Activated CD4-positive, alpha-beta memory T cell treated with anti-CD3 and anti-CD28 coated beads, Interleukin-2, amount 10 ng/mL, durations not matched to agents 7 days and 5 days (primary cell): ENCODE results near the gene SLC35A3. TPM values are rescaled to one million over a fixed set of nuclear protein-coding genes. Genes with fewer than 3 reads are reported as not detected.

ENCODE experiments used
- CTCF ChIA-PET: fragments of 350-600 bp; sonication (Branson Sonifier 250); formaldehyde crosslinking; loops from one replicate; lab custom pipeline; 2021; ENCODE audit warnings: antibody characterized with exemption, inconsistent platforms; lab: Charles Lee
- POLR2A ChIA-PET: fragments of 350-600 bp; sonication (Branson Sonifier 250); formaldehyde crosslinking; loops from one replicate; lab custom pipeline; 2021; ENCODE audit warnings: antibody characterized with exemption; lab: Charles Lee
- DNase-seq: peaks from one replicate; pipeline ENCODE4 v3.0.0-alpha.2; 2020
- H3K27ac Mint-ChIP-seq: one replicate; pipeline ENCODE4 v1.8.0; 2021; ENCODE audit warnings: mild to moderate bottlenecking, mixed read lengths
- H3K27me3 Mint-ChIP-seq: one replicate; pipeline ENCODE4 v1.8.0; 2021; ENCODE audit warnings: mixed read lengths
- H3K36me3 Mint-ChIP-seq: one replicate; pipeline ENCODE4 v1.8.0; 2021; ENCODE audit warnings: low read depth, mixed read lengths
- H3K4me1 Mint-ChIP-seq: one replicate; pipeline ENCODE4 v1.8.0; 2021; ENCODE audit warnings: mixed read lengths
- H3K4me3 Mint-ChIP-seq: one replicate; pipeline ENCODE4 v1.8.0; 2021; ENCODE audit warnings: mild to moderate bottlenecking, mixed read lengths
- H3K9me3 Mint-ChIP-seq: one replicate; pipeline ENCODE4 v1.8.0; 2021; ENCODE audit warnings: mixed read lengths
- total RNA-seq, 2 experiments: library from RNA; stranded (reverse); gene quantifications; one replicate each; pipeline ENCODE4 v1.2.3, GENCODE V29; 2021

Gene SLC35A3
- total RNA-seq, 2 experiments from 2014 or later = 16.4 to 17.7 TPM

DNA sequence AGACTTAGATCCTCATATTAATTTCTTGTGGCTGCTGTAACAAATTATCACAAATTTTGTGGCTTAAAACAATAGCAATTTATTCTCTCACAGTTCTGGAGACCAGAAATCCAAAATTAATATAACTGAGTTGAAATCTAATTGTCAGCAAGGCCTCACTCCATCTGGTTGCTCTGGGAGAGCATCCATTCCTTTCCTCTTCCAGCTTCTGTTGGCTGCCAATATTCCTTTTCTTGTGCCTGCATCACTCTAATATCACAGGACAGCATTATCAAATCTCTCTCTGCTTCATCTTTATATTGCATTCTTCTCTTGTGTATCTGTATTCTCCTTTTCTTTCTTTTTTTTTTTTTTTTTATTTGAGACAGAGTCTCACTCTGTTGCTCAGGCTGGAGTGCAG, 9.3 kb downstream of the SLC35A3 start:
- Mint-ChIP-seq H3K4me1 (no peaks in the 10 kb centered on the region), H3K36me3 (peaks cover 12% of the 10 kb centered on the region), H3K9me3 (peaks cover 2% of the 10 kb centered on the region)

DNA sequence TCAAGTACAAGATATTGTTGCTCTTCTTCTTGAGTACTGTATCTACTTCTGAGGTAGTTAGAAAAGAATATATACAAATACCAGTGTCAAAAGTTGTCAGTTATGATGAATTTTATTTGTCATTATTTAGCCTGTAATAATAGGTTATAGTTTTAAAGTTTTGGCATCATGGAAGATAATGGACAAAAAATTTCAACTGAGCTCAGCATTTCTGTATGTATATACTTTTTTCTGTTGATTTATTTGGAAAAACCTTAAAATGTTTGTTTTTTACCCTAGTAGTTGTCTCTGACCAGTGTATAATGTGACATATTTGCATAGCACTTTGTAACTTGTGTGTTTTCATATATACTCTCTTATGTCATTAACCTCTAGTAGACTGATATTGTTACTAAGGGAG, 11.1 kb downstream of the SLC35A3 start:
- Mint-ChIP-seq H3K36me3 (peaks cover 16% of the 10 kb centered on the region), H3K27ac (no peak overlapping the region), H3K27me3 (no peaks in the 10 kb centered on the region), H3K4me1 (peaks cover 8% of the 10 kb centered on the region), H3K9me3 (peaks cover 4% of the 10 kb centered on the region), H3K4me3 (no peak overlapping the region)
- no peak for DNase-seq
- CTCF ChIA-PET = no interaction called here
- POLR2A ChIA-PET = interaction anchor here (0.6 to 1.2 kb wide), 2 partner anchors 57 to 877 kb away, joined by 3 read pairs; a partner anchor contains a TSS

More for the DNA sequence above, 9.3 kb downstream of the SLC35A3 start:
- H3K4me3 Mint-ChIP-seq = no peak overlapping the region
- ChIA-PET CTCF (no interaction called here), POLR2A (no interaction called here)
- no peaks in the 10 kb centered on the region for H3K27me3 Mint-ChIP-seq
- no peak overlapping the region for H3K27ac Mint-ChIP-seq
- no peak for DNase-seq

DNA sequence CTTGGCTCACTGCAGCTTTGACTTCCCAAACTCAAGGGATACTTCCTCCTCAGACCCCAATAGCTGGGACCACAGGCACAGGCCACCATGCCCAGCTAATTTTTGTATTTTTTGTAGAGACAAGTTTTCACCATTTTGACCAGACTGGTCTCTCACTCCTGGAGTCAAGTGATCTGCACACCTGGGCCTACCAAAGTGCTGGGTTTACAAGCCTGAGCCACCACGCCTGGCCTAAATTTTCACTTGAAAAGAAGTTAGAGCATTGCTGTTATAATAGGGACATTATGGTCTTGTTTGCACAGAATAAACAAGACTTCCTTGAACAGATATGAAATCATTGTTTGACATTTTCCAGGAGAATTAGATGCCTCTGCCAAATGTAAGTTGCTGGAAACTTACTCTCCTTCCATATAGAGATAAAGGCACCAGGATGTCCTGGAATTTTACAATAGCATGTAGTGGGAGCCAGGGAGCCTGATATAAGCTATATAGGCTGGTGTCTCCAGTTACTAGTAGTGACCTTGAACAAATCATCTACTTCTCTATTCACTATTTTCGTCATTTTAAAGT, 16.9 kb downstream of the SLC35A3 start:
- no peak overlapping the region for H3K4me3 Mint-ChIP-seq
- no peaks in the 10 kb centered on the region for H3K27me3 Mint-ChIP-seq
- peaks cover 8% of the 10 kb centered on the region for H3K4me1 Mint-ChIP-seq
- H3K27ac Mint-ChIP-seq = no peak overlapping the region
- DNase-seq = no peak
- ChIA-PET CTCF (no interaction called here), POLR2A (interaction anchor here (1.1 to 1.6 kb wide), 2 partner anchors 17 to 51 kb away, joined by 3 to 8 read pairs; partner anchors contain the start of gene SLC35A3)
- peaks cover 32% of the 10 kb centered on the region for H3K36me3 Mint-ChIP-seq
- H3K9me3 Mint-ChIP-seq = peaks cover 11% of the 10 kb centered on the region

DNA sequence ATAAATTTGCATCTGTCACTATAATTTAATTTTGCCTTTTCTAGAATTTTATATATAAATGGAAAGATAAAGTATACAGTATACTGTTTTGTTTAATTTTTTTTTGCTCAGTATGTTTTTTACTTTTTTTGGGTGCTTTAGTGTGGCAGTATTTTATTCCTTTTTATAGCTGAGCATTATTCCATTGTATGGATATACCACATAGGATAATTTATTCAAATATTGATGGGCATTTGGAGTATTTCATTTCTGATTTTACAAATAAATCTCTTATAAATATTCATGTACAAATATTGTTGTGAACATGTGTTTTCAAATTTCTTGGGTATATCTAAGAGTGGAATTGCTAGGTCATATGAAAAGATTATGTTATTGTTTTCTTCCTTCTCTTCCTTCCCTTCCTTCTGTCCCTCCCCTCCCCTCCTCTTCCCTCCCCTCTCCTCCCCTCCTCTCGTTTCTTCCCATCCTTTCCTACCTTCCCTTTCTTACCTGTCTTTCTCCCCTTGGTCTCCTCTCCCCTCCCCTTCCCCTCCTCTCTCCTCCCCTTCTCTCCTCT, 18.5 kb downstream of the SLC35A3 start:
- no peak overlapping the region for H3K4me3 Mint-ChIP-seq
- H3K9me3 Mint-ChIP-seq = peaks cover 11% of the 10 kb centered on the region
- H3K4me1 Mint-ChIP-seq = peaks cover 16% of the 10 kb centered on the region
- DNase-seq = no peak
- ChIA-PET POLR2A (interaction anchor here (1.6 kb wide), 1 partner anchor 19 kb away, joined by 8 read pairs; the partner anchor contains the start of gene SLC35A3), CTCF (no interaction called here)
- no peaks in the 10 kb centered on the region for H3K27me3 Mint-ChIP-seq
- H3K27ac Mint-ChIP-seq = no peak overlapping the region
- H3K36me3 Mint-ChIP-seq = peaks cover 45% of the 10 kb centered on the region

DNA sequence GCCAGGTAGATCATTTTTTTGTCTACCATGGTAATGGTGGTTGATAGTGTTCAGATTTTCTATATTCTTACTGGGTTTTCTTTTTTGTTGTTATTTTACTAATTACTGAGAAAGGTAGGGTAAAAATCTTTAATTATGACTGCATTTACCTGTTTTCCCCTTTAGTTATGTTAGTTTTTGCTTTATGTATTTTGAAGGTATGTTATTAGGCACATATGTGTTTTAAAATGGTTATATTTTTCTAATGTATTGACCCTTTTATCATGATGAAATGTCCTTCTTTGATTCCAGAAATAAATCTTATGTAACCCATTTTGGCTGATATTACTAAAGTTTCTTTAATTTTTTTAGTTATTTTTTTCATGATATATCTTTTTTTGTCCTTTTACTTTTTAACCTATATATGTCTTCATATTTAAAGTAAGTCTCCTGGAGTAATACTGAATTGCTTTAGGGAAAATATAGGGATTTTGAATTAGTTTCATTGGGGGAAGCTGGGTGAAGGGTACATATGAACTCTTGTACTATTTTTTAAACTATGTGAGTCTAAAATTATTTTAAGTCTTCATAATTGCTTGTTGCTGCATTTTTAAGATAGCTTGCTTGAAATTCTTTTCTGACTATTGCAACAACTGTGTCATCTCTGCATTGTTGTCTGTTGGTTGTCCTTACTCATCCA, 22.4 kb downstream of the SLC35A3 start:
- Mint-ChIP-seq H3K27me3 (no peaks in the 10 kb centered on the region), H3K36me3 (peaks cover 49% of the 10 kb centered on the region)

DNA sequence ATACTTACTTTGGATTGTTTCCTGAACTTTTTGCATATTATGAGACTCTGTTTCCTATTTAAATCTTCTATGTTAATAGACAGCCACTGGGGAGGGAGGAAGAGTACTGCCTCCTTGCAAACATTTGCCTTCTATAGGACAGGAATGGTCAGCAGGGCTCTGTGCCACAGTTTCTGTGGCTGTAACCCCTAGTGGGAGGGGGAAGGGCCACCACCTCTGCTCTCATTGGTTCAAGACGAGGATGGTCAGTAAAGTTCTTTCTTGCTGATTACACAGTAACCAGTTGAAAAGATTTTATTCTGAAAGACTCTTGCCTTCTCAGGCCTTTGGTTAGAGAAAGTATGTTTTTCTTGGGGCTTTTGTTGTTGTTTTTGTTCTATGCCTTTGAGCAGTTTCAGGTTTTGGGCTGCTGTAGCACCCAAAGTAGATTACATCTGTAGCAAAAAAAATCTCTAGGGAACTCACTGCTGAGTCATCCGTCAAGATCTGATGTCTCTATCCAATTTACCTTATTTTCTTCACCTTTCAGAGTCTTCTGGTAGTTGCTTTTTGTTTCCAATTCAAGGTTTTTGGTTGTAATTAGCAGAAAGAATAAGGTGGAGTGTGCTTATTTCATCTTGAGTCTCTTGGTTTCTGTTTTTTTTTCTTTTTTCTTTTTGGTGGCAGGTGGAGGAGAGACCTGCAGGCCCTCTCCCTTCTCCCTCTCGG, 23.1 kb downstream of the SLC35A3 start:
- ChIA-PET POLR2A (no interaction called here), CTCF (no interaction called here)
- Mint-ChIP-seq H3K36me3 (peaks cover 49% of the 10 kb centered on the region), H3K9me3 (peaks cover 9% of the 10 kb centered on the region), H3K27ac (no peak overlapping the region), H3K4me1 (peaks cover 8% of the 10 kb centered on the region), H3K27me3 (no peaks in the 10 kb centered on the region), H3K4me3 (no peak overlapping the region)
- DNase-seq = no peak

More for the DNA sequence above, 22.4 kb downstream of the SLC35A3 start:
- Mint-ChIP-seq H3K9me3 (peaks cover 9% of the 10 kb centered on the region), H3K4me3 (no peak overlapping the region), H3K4me1 (peaks cover 8% of the 10 kb centered on the region), H3K27ac (no peak overlapping the region)
- CTCF ChIA-PET = no interaction called here
- no peak for DNase-seq
- POLR2A ChIA-PET = no interaction called here

DNA sequence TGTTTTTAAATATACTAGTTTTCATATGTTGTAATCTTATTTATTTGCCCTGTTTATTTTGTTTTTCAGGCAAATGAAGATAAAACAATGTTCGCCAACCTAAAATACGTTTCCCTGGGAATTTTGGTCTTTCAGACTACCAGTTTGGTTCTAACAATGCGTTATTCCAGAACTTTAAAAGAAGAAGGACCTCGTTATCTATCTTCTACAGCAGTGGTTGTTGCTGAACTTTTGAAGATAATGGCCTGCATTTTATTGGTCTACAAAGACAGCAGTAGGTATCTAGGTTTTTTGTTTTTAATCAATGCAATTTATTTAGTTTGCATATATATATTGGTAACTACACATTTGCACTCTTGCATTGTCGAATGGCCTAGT, 23.7 kb downstream of the SLC35A3 start:
- ChIA-PET POLR2A (no interaction called here), CTCF (no interaction called here)
- Mint-ChIP-seq H3K27me3 (no peaks in the 10 kb centered on the region), H3K4me3 (no peak overlapping the region), H3K9me3 (peaks cover 9% of the 10 kb centered on the region), H3K4me1 (peaks cover 8% of the 10 kb centered on the region), H3K27ac (no peak overlapping the region), H3K36me3 (peaks cover 49% of the 10 kb centered on the region)
- no peak for DNase-seq

DNA sequence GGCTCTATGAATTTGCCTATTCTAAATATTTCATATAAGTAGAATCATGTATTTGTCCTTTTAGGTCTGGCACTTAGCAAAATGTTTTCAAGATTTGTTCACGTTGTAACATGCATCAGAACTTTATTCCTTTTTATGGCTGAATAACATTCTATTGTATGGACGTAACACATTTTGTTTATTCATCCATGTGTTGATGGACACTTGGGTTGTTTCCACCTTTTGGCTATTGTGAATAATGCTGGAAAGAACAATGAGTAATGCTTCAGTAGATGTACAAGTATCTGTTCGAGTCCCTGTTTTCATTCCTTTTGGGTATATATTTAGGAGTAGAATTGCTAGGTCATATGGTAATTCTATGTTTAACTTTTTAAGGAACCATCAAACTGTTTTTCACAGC, 24.7 kb downstream of the SLC35A3 start:
- peaks cover 8% of the 10 kb centered on the region for H3K4me1 Mint-ChIP-seq
- peaks cover 49% of the 10 kb centered on the region for H3K36me3 Mint-ChIP-seq
- peaks cover 9% of the 10 kb centered on the region for H3K9me3 Mint-ChIP-seq
- H3K27me3 Mint-ChIP-seq = no peaks in the 10 kb centered on the region
- no peak overlapping the region for H3K27ac Mint-ChIP-seq
- DNase-seq = no peak
- ChIA-PET CTCF (no interaction called here), POLR2A (no interaction called here)
- H3K4me3 Mint-ChIP-seq = no peak overlapping the region

DNA sequence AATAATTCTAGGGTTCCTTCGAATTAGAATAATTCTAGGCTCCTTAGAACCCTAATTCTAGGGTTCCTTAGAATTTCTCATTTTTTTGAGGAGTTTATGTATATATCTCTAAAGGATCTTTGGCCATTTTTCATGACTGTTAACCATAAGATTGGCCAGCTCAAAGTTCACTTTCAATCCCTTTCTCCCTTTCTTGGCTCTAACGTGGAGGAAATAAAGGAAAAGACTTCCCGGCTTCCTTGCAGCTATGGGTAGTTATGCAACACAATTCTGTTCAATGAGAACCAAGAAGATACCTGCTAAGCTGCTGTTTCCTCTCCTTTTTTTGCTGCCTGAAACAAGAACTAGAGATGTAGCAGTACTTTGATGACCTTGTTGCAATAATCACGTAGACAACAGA, 27.2 kb downstream of the SLC35A3 start:
- no peaks in the 10 kb centered on the region for H3K27me3 Mint-ChIP-seq
- DNase-seq = no peak
- H3K9me3 Mint-ChIP-seq = peaks cover 2% of the 10 kb centered on the region
- CTCF ChIA-PET = no interaction called here
- H3K27ac Mint-ChIP-seq = no peak overlapping the region
- peaks cover 8% of the 10 kb centered on the region for H3K4me1 Mint-ChIP-seq
- POLR2A ChIA-PET = interaction anchor here (1.1 kb wide), 1 partner anchor 41 kb away, joined by 4 read pairs; a partner anchor contains a TSS
- no peak overlapping the region for H3K4me3 Mint-ChIP-seq
- H3K36me3 Mint-ChIP-seq = peaks cover 39% of the 10 kb centered on the region

DNA sequence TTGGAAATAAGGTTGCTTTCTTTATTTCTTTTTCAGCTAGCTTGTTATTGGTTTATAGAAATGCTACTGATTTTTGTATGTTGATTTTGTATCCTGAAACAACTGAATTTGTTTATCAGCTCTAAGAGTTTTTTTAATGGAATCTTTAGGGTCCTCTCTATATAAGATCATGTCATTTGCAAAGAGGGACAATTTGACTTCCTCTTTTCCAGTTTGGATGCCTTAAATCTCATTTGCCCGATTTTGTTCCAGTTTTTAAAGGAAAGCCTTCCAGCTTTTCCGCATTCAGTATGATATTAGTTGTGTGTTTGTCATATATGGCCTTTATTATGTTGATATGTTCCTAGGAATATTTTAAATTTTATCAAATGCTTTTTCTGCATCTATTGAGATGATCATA, 31.7 kb downstream of the SLC35A3 start:
- DNase-seq = no peak
- H3K9me3 Mint-ChIP-seq = peaks cover 14% of the 10 kb centered on the region
- ChIA-PET POLR2A (no interaction called here), CTCF (no interaction called here)
- H3K27ac Mint-ChIP-seq = no peak overlapping the region
- H3K27me3 Mint-ChIP-seq = no peaks in the 10 kb centered on the region
- peaks cover 2% of the 10 kb centered on the region for H3K4me1 Mint-ChIP-seq
- peaks cover 40% of the 10 kb centered on the region for H3K36me3 Mint-ChIP-seq
- H3K4me3 Mint-ChIP-seq = no peak overlapping the region

DNA sequence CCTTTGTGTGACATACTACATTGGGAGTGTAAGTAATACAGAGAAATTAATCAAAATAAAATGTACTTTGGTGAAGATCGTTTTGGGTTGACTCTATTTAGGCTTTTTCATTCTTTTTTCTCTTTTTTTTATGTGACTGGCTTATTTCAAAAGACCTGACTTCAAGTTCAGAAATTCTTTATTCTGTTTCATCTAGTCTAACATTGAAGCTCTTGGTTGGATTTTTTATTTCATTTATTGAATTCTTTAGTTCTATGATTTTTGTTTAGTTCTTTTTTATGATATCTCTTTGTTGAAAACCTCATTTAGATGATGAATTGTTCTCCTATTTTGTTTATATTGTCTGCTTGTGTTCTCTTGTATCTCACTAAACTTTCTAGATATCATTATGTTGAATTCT, 35.6 kb downstream of the SLC35A3 start:
- peaks cover 48% of the 10 kb centered on the region for H3K36me3 Mint-ChIP-seq
- H3K9me3 Mint-ChIP-seq = peaks cover 14% of the 10 kb centered on the region
- CTCF ChIA-PET = no interaction called here
- POLR2A ChIA-PET = no interaction called here
- DNase-seq = no peak
- H3K4me1 Mint-ChIP-seq = peaks cover 2% of the 10 kb centered on the region
- H3K27me3 Mint-ChIP-seq = no peaks in the 10 kb centered on the region
- no peak overlapping the region for H3K27ac Mint-ChIP-seq
- no peak overlapping the region for H3K4me3 Mint-ChIP-seq

DNA sequence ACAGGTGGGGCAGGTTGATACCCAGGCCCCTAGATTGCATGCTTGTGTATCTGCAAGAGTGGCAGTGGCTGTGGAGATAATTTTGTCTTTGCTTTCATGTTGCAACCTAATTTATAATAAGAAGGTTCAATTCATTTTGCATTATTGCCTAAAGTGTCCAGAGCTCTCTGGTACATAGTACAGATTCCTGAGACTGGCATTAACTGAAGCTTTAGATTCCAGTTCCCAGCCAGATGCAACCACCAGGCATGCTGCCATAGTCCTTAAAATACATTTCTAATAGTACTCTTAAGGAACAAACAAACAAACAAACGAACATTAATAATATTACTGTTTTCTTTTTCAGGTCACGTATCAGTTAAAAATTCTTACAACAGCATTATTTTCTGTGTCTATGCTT, 36.9 kb downstream of the SLC35A3 start:
- POLR2A ChIA-PET = no interaction called here
- peaks cover 14% of the 10 kb centered on the region for H3K9me3 Mint-ChIP-seq

DNA sequence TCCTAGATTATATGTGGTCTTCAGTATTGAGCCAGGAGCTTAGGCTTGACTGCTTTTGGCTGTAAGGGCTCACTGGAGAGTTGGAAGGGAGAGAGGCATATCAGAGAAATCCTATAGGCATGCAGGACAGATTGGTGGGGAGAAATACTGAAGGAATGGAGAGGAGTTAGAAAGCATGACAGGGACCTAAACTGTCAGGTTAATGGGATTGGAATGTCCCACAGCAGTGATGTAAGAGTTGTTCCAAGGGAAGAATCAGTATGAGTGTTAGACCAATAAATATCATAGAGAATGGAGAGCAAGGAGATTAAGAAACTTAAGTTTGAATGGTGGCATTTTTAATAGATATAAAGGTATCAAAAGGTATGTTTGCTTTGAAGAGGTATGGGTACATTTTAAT, 39.7 kb downstream of the SLC35A3 start:
- Mint-ChIP-seq H3K36me3 (peaks cover 25% of the 10 kb centered on the region), H3K27me3 (no peaks in the 10 kb centered on the region), H3K4me1 (no peaks in the 10 kb centered on the region), H3K27ac (no peak overlapping the region), H3K9me3 (peaks cover 12% of the 10 kb centered on the region), H3K4me3 (no peak overlapping the region)
- ChIA-PET CTCF (no interaction called here), POLR2A (interaction anchor here (1.9 kb wide), 1 partner anchor 28 kb away, joined by 5 read pairs; a partner anchor contains a TSS)
- DNase-seq = no peak

More for the DNA sequence above, 36.9 kb downstream of the SLC35A3 start:
- CTCF ChIA-PET = no interaction called here
- H3K36me3 Mint-ChIP-seq = peaks cover 40% of the 10 kb centered on the region
- H3K27me3 Mint-ChIP-seq = no peaks in the 10 kb centered on the region
- peaks cover 2% of the 10 kb centered on the region for H3K4me1 Mint-ChIP-seq
- DNase-seq = no peak
- no peak overlapping the region for H3K27ac Mint-ChIP-seq
- H3K4me3 Mint-ChIP-seq = no peak overlapping the region
